Endometrium (tissue), 2 donors: ENCODE results near the gene CBLC.

Experiments used
- FAIRE-seq: peaks from 2 replicates; lab custom pipeline; 2012; peaks lifted over from hg19 to GRCh38; lab: Jason Lieb, UNC
- donor health status: control.
- donor health status: control.

The CBLC gene

GRCh38 chr19:44799627-44800346 is 22.1 kb downstream of the CBLC start:
- no peak for FAIRE-seq

GRCh38 chr19:44800461-44800860 is 22.8 kb downstream of the CBLC start:
- FAIRE-seq = no peak

- FAIRE-seq = no peak
Measured at GRCh38 chr19:44803442-44804428, 26.0 kb downstream of the CBLC start.

DNA sequence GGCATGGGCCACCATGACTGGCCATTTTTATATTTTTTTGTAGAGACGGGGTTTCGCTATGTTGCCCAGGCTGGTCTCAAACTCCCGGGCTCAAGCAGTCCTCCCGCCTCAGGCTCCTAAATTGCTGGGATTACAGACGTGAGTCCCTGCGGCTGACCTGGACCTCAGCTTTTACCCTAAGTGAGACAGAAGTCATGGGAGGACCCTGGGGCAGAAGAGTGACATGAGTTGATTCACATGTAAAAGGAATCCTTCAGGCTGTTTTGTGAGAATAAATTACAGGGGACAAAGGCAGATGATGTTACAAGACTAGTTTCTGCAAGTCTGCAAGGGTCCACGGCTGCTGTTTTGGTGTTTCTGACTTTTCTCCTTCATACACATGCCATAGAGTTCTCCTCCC is 28.6 kb downstream of the CBLC start:
- FAIRE-seq = no peak

DNA sequence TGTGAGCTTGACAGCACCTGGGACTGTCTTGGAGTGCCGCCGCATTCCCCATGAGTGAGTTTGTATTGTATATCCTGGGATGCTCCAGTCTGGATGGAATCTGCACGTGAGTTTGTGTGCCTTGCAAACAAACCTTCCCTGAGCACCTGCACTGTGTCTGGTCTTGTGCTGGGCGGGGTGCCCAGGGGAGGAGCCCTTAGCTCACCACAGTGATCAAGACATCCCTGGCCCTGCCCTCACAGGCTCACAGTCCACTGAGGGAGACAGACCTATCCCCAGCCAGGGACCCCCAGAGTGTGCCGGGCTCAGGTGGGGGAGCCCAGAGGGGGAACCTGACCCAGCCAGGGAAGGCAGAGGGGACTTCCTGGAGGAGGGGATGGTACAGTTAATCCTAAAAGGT is 29.5 kb downstream of the CBLC start:
- FAIRE-seq = no peak

DNA sequence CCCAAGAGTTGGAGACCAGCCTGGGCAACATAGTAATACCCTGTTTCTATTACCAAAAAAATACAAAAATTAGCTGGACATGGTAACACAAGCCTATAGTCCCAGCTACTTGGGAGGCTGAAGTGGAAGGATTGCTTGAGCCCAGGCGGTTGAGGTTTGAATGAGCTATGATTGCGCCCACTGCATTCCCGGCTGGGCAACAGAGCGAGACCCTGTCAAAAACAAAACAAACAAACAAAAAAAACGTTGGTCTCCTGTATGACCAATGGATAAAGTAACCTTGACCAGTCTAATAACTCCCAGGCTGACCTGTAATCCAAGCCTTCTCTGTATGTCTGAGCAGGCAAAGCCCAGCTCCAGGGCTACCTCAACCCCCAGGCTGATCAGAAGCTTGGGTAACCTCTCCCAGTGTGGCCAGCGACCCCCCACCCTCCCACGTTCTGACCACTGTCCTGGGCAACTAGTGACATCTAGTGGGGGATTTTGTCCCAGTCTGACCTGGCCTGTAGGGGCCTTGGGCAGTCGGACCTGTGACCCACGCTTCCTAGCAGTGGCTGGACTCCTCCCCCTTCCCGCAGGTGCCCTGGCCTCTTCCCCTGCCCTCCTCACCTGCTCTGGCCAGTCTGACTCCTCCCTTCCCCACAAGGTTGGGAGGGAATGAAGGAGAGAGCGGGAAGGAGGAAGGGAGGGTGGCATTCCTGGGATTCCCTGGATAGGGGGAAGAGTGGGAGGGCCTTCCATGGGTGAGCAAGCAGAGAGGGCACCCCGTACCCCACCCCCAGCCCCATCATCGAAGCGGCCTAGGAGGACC is 30.2 kb downstream of the CBLC start:
- FAIRE-seq = no peak

DNA sequence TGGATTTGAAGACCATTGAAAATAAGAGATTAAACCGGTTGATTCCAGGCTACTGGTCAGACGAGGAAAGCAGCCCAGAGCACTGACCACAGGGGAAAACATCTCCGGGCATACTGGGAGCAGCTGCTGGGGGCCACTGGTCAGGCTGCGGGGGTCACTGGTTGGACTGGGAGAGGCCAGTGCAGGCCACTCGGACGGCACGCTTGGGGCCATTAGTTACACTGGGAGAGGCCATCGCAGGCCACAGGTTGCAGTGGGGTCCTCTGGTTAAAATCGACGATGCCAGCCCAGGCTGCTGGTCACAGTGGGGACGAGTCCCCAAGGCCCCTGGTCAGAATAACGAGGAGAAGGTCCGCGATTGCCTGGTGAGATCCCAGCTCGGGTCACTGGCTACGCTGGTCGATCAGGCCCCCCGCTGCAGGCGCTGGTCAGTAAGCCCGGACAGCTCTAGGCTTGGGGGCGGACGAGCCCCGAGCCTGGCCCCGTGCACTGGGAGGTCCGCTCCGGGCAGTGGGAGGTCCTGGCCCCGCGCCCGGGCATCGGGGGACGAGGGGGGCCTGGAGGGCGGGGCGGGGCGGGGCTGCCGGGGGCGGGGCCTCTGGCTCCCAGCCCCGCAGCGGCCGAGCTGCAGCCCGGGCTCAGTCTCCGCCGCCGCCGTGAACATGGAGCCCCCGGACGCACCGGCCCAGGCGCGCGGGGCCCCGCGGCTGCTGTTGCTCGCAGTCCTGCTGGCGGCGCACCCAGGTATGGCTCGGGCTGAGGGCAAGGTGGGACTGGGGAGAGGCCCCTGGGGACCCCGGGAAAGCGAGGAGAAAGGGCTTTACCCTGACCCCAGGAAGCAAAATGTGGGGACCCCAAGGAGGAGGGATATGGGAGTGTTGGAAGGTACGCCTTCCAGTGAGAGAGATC is 31.0 kb downstream of the CBLC start, which contains the start of gene BCAM:
Gene BCAM (plus strand): TSS at position 641 of the 909 bp plus-strand sequence. CDS start 22 bp downstream, at position 663.
- FAIRE-seq = no peak

DNA sequence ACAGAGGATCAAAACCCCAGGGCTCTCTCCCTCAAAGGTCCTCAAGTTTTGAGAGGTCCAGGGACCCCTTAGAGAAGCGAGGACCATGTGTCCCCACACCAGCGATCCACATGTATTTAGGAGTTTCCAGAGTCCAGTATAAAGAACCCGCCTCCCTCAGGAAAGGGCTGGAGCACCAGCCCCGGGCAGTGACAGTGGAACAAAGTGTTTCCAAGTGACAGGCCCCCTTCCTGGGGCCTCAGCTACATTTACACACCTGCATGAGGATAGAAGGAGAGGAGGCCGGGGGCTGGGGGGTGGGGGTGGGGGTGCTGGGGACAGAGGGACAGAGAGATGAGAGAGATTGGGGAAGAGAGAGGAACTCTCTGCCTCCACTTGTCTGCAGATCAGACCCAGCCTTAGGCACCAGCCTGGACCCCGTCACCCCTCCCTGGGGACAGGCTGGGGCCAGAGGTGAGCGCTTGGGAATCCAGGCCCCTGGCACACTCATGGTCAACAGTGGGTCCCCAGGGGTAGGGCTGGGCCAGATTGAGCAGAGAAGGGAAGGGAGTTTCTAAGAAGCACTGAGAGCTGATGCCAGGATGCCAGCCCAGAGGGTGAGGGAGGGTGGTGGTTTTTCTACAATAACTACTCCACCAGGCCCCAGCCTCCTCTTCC is 32.0 kb downstream of the CBLC start:
- no peak for FAIRE-seq

DNA sequence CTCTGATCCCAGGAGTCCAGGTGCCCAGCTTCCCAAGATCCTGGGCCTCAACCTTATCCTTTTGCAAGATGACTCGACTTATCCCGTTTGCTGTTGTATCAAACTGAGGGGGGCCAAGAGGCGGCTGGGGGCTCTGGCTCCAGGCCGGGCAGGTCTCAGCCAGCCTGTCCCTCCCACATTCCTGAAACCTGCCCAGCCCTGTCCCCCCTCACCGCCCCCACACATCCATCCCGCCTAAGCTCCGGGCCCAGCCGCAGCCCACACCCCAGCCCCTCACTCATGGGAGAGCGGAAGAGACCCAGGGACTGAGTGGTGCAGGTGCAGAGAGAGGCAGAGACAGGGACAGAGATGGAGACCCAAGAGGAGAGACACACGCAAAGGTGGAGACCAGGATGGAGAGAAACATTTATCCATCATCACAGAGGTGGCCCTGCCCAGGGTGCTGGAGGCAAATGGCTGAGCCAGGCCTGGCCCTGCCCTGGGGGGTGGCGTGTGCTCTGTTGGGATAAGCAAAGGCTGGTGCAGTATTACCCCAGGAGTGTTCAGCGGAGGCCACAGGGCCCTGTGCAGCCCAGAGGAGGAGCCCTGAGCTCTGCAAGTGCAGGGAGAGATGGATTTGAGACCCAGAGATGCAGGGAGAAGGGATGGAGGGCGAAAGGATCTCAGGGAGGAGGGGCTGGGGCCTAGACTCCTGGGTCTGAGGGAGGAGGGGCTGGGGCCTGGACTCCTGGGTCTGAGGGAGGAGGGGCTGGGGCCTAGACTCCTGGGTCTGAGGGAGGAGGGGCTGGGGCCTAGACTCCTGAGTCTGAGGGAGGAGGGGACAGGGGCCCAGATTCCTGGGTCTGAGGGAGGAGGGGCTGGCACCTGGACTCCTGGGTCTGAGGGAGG is 32.8 kb downstream of the CBLC start:
- no peak for FAIRE-seq

DNA sequence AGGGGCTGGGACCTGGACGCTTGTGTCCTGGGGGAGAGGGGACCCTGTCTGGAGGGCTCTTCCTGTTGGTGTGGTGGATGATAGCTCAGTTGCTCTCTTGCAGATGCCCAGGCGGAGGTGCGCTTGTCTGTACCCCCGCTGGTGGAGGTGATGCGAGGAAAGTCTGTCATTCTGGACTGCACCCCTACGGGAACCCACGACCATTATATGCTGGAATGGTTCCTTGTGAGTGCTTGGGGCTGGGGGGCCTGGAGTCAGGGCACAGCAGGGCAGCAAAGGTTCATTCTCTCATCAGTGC is 33.4 kb downstream of the CBLC start:
- no peak for FAIRE-seq

DNA sequence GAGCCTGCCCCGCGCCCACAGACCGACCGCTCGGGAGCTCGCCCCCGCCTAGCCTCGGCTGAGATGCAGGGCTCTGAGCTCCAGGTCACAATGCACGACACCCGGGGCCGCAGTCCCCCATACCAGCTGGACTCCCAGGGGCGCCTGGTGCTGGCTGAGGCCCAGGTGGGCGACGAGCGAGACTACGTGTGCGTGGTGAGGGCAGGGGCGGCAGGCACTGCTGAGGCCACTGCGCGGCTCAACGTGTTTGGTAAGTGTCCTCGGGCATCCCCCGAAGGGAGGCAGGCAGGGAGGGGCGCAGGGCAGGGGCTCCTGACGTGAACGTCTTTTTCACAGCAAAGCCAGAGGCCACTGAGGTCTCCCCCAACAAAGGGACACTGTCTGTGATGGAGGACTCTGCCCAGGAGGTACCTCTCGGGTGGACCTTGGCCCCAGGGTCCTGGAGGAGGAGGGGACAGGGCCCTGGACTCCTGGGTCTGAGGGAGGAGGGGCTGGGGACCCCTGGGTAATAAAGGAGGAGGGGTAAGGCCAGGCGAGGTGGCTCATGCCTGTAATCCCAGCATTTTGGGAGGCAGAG is 34.5 kb downstream of the CBLC start:
- no peak for FAIRE-seq

DNA sequence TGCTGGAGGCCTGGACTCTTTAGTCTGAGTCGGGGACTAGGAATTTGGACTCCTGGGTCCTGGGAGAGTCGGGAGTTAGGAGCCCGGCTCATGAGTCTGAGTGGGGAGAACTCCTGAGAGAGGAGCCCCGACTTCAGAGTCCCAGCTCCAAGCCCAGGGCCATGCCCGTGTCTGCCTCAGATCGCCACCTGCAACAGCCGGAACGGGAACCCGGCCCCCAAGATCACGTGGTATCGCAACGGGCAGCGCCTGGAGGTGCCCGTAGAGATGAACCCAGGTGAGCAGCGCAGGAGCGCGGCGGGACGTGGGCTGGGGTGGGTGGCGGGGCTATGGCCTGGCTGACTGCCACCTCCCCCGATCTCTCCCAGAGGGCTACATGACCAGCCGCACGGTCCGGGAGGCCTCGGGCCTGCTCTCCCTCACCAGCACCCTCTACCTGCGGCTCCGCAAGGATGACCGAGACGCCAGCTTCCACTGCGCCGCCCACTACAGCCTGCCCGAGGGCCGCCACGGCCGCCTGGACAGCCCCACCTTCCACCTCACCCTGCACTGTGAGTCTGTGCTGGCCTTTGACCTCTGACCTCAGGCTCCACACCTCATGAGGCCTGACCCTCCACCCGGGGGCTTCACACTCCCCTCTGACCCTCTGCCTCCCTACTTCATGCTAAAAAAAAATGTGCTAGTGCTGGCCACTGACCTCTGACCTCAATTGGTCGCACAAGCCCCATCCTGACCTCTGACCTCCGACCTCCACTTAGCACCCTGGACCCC is 35.6 kb downstream of the CBLC start:
- FAIRE-seq = no peak

DNA sequence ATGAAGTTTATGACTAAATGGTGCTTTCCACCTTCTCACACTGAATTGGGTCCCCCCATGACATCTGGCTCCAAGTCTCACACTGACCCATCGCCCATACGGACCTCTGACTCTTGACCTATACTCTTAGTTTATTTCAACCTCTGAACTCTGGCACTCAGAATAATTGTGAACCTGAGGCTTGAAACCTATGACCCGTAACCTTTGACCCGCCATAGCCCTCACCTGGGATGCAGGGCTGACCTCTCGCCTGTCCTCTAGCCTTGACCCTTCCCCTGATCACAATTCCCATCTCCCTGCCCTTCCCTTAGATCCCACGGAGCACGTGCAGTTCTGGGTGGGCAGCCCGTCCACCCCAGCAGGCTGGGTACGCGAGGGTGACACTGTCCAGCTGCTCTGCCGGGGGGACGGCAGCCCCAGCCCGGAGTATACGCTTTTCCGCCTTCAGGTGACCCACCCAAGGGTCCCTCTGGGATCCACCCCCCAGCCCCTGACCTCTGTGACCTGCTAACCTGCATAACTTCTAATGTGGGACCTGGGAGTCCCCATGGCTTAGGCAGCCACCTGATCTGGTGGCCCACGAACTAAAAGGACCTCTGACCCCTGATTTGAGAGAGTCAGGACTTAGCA is 36.3 kb downstream of the CBLC start:
- FAIRE-seq = no peak

- no peak for FAIRE-seq
Measured at GRCh38 chr19:44814517-44814916, 36.8 kb downstream of the CBLC start.

DNA sequence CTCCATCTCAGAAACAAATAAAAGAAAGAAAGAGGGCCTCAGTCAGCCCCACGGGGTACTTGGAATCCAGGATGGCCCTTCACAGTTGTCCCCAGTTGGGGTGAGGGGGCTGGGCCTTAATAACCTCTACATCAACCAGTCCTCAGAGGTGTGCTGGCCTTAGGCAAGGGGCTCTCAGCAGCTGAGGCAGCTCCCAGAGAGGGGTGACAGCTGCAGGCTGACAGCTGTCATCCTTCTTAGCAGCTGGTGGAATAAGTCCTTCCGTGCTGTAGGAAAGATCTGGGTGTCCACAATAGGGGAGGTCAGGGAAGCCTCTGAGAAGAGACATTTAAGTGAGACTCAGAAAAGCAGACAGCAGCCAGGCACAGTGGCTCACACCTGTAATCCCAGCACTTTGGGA is 38.6 kb downstream of the CBLC start:
- FAIRE-seq = no peak

GRCh38 chr19:44817725-44818465 is 40.2 kb downstream of the CBLC start:
- FAIRE-seq = no peak

DNA sequence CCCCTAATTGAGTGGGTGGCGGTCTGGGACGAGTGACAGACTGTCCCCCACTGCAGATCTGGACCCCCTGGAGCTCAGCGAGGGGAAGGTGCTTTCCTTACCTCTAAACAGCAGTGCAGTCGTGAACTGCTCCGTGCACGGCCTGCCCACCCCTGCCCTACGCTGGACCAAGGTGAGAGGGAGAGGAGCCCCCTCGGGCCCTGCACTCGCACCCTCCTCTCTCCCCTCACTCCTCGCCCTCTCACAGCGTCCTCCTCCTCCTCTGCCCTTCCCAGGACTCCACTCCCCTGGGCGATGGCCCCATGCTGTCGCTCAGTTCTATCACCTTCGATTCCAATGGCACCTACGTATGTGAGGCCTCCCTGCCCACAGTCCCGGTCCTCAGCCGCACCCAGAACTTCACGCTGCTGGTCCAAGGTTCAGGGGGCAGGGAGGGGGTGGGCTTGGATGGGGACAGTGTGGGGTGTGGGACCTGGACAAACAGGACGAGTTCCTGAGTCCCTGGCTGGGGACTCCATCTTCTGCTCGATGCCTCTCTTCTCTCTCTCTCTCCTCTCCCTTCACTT is 40.9 kb downstream of the CBLC start:
- FAIRE-seq = no peak
